ENCODE measurements around the gene THBS4. TPM values are rescaled to one million over a fixed set of nuclear protein-coding genes. Genes with fewer than 3 reads are reported as not detected.

The THBS4 gene
- total RNA-seq, 1 donor = 0.36 TPM

GRCh38 chr5:80008995-80009765 is 26.0 kb upstream of the THBS4 start:
- no peak overlapping the region for H3K4me3 ChIP-seq (ENCODE audit: insufficient read depth, low read length)
- H3K27me3 ChIP-seq (ENCODE audit: insufficient read depth, low read length) = no peaks in the 10 kb centered on the region
- no peak overlapping the region for H3K4me2 ChIP-seq (ENCODE audit: insufficient read depth, low read length)
- no peaks in the 10 kb centered on the region for H3K9me3 ChIP-seq (ENCODE audit: low read depth, low read length)
- no peaks in the 10 kb centered on the region for H3K36me3 ChIP-seq (ENCODE audit: insufficient read depth, low read length)
- no peak for TF ChIP-seq CTCF (IDR thresholded peaks at IDR 0.05; ENCODE audit: extremely low read depth, low read depth, low read length)
- H4K20me1 ChIP-seq (ENCODE audit: insufficient read depth, low read length) = no peaks in the 10 kb centered on the region
- no peaks in the 10 kb centered on the region for H3K4me1 ChIP-seq (ENCODE audit: insufficient read depth, low read length)
- no peak for DNase-seq (ENCODE audit: insufficient read length, low spot score, missing footprints)
- no peak overlapping the region for H2AFZ ChIP-seq (ENCODE audit: low read length)
- H3K27ac ChIP-seq (ENCODE audit: low read depth, low read length) = no peak overlapping the region
- no peaks in the 10 kb centered on the region for H3K79me2 ChIP-seq (ENCODE audit: insufficient read depth, low read length)

GRCh38 chr5:80010754-80011392 is 24.3 kb upstream of the THBS4 start:
- Histone ChIP-seq H3K36me3 (ENCODE audit: insufficient read depth, low read length) (no peaks in the 10 kb centered on the region), H3K79me2 (ENCODE audit: insufficient read depth, low read length) (no peaks in the 10 kb centered on the region), H3K4me1 (ENCODE audit: insufficient read depth, low read length) (no peaks in the 10 kb centered on the region), H3K27me3 (ENCODE audit: insufficient read depth, low read length) (no peaks in the 10 kb centered on the region), H2AFZ (ENCODE audit: low read length) (no peak overlapping the region), H3K9me3 (ENCODE audit: low read depth, low read length) (no peaks in the 10 kb centered on the region), H4K20me1 (ENCODE audit: insufficient read depth, low read length) (no peaks in the 10 kb centered on the region), H3K27ac (ENCODE audit: low read depth, low read length) (no peak overlapping the region), H3K4me2 (ENCODE audit: insufficient read depth, low read length) (no peak overlapping the region), H3K4me3 (ENCODE audit: insufficient read depth, low read length) (no peak overlapping the region)
- DNase-seq (ENCODE audit: insufficient read length, low spot score, missing footprints) = no peak
- TF ChIP-seq CTCF (IDR thresholded peaks at IDR 0.05; ENCODE audit: extremely low read depth, low read depth, low read length) = no peak

GRCh38 chr5:80025069-80025468 is 10.1 kb upstream of the THBS4 start:
- H3K36me3 ChIP-seq (ENCODE audit: insufficient read depth, low read length) = no peaks in the 10 kb centered on the region
- no peaks in the 10 kb centered on the region for H3K4me1 ChIP-seq (ENCODE audit: insufficient read depth, low read length)
- no peaks in the 10 kb centered on the region for H3K9me3 ChIP-seq (ENCODE audit: low read depth, low read length)
- no peaks in the 10 kb centered on the region for H3K79me2 ChIP-seq (ENCODE audit: insufficient read depth, low read length)
- no peaks in the 10 kb centered on the region for H4K20me1 ChIP-seq (ENCODE audit: insufficient read depth, low read length)
- H3K4me2 ChIP-seq (ENCODE audit: insufficient read depth, low read length) = no peak overlapping the region
- no peak overlapping the region for H3K27ac ChIP-seq (ENCODE audit: low read depth, low read length)
- H3K27me3 ChIP-seq (ENCODE audit: insufficient read depth, low read length) = peaks cover 19% of the 10 kb centered on the region
- TF ChIP-seq CTCF (IDR thresholded peaks at IDR 0.05; ENCODE audit: extremely low read depth, low read depth, low read length) = no peak
- H3K4me3 ChIP-seq (ENCODE audit: insufficient read depth, low read length) = no peak overlapping the region
- H2AFZ ChIP-seq (ENCODE audit: low read length) = no peak overlapping the region
- no peak for DNase-seq (ENCODE audit: insufficient read length, low spot score, missing footprints)

- no peak for DNase-seq (ENCODE audit: insufficient read length, low spot score, missing footprints)
- no peak overlapping the region for H2AFZ ChIP-seq (ENCODE audit: low read length)
- H3K4me1 ChIP-seq (ENCODE audit: insufficient read depth, low read length) = no peaks in the 10 kb centered on the region
- H3K27ac ChIP-seq (ENCODE audit: low read depth, low read length) = no peak overlapping the region
- TF ChIP-seq CTCF (IDR thresholded peaks at IDR 0.05; ENCODE audit: extremely low read depth, low read depth, low read length) = no peak
- peaks cover 27% of the 10 kb centered on the region for H3K27me3 ChIP-seq (ENCODE audit: insufficient read depth, low read length)
- H3K36me3 ChIP-seq (ENCODE audit: insufficient read depth, low read length) = no peaks in the 10 kb centered on the region
- no peak overlapping the region for H3K4me2 ChIP-seq (ENCODE audit: insufficient read depth, low read length)
- H3K4me3 ChIP-seq (ENCODE audit: insufficient read depth, low read length) = no peak overlapping the region
- no peaks in the 10 kb centered on the region for H4K20me1 ChIP-seq (ENCODE audit: insufficient read depth, low read length)
- H3K79me2 ChIP-seq (ENCODE audit: insufficient read depth, low read length) = no peaks in the 10 kb centered on the region
- H3K9me3 ChIP-seq (ENCODE audit: low read depth, low read length) = no peaks in the 10 kb centered on the region
Observed at GRCh38 chr5:80026841-80027240, 8.3 kb upstream of the THBS4 start.

Data from osteoblast (primary cell).